Measurements from ENCODE around the gene GTSF1L. TPM values are rescaled to one million over a fixed set of nuclear protein-coding genes. Genes with fewer than 3 reads are reported as not detected.

Gene GTSF1L
- total RNA-seq, 1 donor from 2014 or later = not detected

DNA sequence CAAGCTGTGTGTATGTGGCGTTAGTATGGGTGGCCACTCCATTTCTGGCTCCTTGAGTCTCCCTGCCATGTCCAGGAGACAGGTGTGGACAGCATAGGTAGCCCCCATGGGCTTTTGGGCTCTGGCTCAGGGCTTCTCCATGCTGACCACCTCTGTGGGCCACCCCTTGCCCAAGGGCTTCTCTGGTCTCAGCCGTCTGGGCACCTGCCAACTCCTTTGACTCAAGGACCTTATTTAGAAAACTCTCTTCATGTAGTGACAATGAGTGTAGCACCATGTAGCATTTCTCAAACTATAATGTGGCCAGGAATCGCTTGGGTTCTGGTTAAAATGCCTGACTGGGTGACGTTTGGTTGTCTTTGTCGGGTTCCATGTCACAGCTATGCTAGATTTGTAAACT is 5.1 kb upstream of the GTSF1L start:
- Histone ChIP-seq H3K36me3 (no peaks in the 10 kb centered on the region), H3K9me3 (replicated peaks) (peaks cover 4% of the 10 kb centered on the region), H3K27me3 (ENCODE audit: low read depth) (peaks cover 48% of the 10 kb centered on the region), H3K4me3 (no peak overlapping the region), H3K4me1 (no peaks in the 10 kb centered on the region), H3K27ac (replicated peaks) (no peak overlapping the region)
- TF ChIP-seq, protein P1, sequence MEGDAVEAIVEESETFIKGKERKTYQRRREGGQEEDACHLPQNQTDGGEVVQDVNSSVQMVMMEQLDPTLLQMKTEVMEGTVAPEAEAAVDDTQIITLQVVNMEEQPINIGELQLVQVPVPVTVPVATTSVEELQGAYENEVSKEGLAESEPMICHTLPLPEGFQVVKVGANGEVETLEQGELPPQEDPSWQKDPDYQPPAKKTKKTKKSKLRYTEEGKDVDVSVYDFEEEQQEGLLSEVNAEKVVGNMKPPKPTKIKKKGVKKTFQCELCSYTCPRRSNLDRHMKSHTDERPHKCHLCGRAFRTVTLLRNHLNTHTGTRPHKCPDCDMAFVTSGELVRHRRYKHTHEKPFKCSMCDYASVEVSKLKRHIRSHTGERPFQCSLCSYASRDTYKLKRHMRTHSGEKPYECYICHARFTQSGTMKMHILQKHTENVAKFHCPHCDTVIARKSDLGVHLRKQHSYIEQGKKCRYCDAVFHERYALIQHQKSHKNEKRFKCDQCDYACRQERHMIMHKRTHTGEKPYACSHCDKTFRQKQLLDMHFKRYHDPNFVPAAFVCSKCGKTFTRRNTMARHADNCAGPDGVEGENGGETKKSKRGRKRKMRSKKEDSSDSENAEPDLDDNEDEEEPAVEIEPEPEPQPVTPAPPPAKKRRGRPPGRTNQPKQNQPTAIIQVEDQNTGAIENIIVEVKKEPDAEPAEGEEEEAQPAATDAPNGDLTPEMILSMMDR (IDR thresholded peaks at IDR 0.05; ENCODE audit: borderline replicate concordance) = no peak
- intact Hi-C loops (cut with micrococcal nuclease) = no loop called here
- no peak for DNase-seq

DNA sequence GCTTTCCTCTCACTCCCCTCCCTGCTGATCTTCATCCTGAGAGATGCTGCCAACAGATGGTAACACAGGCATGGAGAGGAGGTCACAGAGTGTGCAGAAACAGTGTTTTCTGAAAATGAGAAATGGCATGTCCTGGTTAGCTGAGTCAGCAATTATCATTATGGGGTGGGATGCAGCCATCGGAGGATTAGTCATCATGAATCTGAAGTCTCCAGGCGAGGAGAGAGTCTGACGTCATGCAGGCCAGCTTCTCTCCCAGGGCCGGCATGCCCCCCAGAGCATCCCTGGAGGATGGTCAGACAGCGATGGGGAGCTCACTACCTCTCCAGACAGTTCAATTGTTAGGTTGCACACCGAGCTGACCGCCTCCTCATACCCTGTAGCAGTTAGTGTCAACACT is 4.7 kb upstream of the GTSF1L start:
- Histone ChIP-seq H3K9me3 (replicated peaks) (peaks cover 4% of the 10 kb centered on the region), H3K27me3 (ENCODE audit: low read depth) (peaks cover 44% of the 10 kb centered on the region), H3K4me3 (no peak overlapping the region), H3K36me3 (no peaks in the 10 kb centered on the region), H3K4me1 (no peaks in the 10 kb centered on the region), H3K27ac (replicated peaks) (no peak overlapping the region)
- intact Hi-C loops (cut with micrococcal nuclease) = no loop called here
- TF ChIP-seq, protein P1 (IDR thresholded peaks at IDR 0.05; ENCODE audit: borderline replicate concordance) = no peak
- no peak for DNase-seq

DNA sequence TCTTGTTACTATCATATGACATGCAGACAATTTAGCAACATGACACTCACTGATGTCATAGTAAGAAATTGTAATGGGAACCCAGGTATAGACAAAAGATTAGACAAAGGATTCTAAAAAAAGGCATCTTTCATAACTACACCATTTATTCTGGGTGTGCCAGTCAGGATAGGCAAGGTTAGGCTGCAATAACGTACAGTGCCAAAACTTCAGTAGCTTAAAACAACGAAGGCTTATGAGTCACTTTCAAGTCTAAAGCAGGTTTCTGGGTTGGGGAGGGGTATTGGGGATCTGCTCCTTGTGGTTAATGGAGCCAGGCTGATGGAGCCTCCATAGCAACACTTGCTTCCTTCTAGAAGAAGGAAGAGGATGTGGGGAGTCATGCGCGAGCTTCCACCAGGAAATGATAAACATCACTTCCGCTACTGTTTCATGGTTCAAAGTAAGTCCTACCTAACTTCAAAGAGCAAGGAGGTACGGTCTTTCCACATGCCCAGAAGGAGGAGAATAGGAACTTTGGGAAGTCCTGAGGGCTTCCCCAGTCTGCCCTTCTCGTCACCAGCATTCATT is 2.0 kb upstream of the GTSF1L start:
- Histone ChIP-seq H3K27ac (replicated peaks) (no peak overlapping the region), H3K36me3 (no peaks in the 10 kb centered on the region), H3K27me3 (ENCODE audit: low read depth) (peaks cover 29% of the 10 kb centered on the region), H3K9me3 (replicated peaks) (peaks cover 4% of the 10 kb centered on the region), H3K4me3 (no peak overlapping the region), H3K4me1 (no peaks in the 10 kb centered on the region)
- intact Hi-C loops (cut with micrococcal nuclease) = no loop called here
- TF ChIP-seq, protein P1 (IDR thresholded peaks at IDR 0.05; ENCODE audit: borderline replicate concordance) = no peak
- DNase-seq = no peak

GRCh38 chr20:43727980-43728590 is 1.3 kb upstream of the GTSF1L start:
- intact Hi-C loops (cut with micrococcal nuclease) = no loop called here
- TF ChIP-seq, protein P1 (IDR thresholded peaks at IDR 0.05; ENCODE audit: borderline replicate concordance) = no peak
- Histone ChIP-seq H3K4me1 (no peaks in the 10 kb centered on the region), H3K27me3 (ENCODE audit: low read depth) (peaks cover 26% of the 10 kb centered on the region), H3K27ac (replicated peaks) (no peak overlapping the region), H3K4me3 (no peak overlapping the region), H3K9me3 (replicated peaks) (peaks cover 4% of the 10 kb centered on the region), H3K36me3 (no peaks in the 10 kb centered on the region)
- DNase-seq = no peak

GRCh38 chr20:43726333-43726732 is 469 bp downstream of the GTSF1L start:
- peaks cover 4% of the 10 kb centered on the region for H3K9me3 ChIP-seq (replicated peaks)
- no peaks in the 10 kb centered on the region for H3K36me3 ChIP-seq
- H3K4me3 ChIP-seq = no peak overlapping the region
- H3K4me1 ChIP-seq = no peaks in the 10 kb centered on the region
- H3K27ac ChIP-seq (replicated peaks) = no peak overlapping the region
- DNase-seq = no peak
- intact Hi-C loops (cut with micrococcal nuclease) = no loop called here
- peaks cover 14% of the 10 kb centered on the region for H3K27me3 ChIP-seq (ENCODE audit: low read depth)
- TF ChIP-seq, protein P1 (IDR thresholded peaks at IDR 0.05; ENCODE audit: borderline replicate concordance) = no peak
